GM12878 (cell line): ENCODE measurements around the gene PAX9. TPM values are rescaled to one million over a fixed set of nuclear protein-coding genes. Genes with fewer than 3 reads are reported as not detected.

Source experiments
- ATAC-seq: fragments of 200-7000 bp; cut with Tn5 transposase; 3 replicates; pipeline ENCODE4 v1.9.1; 2020; ENCODE audit warnings: mild to moderate bottlenecking, moderate library complexity
- BruUV-seq: library from RNA; stranded (reverse); fragments of 400-500 nt; replicated peaks from 2 replicates; lab custom pipeline; 2021; lab: Mats Ljungman, UMichigan
- CTCF ChIA-PET: fragments of 300-600 bp; sonication (Branson Sonifier 250); formaldehyde crosslinking; extraction: SDS; loops from one replicate; lab custom pipeline; 2021; ENCODE audit warnings: inconsistent platforms; lab: Yijun Ruan, JAX
- POLR2A ChIA-PET: fragments of 350-600 bp; formaldehyde crosslinking; extraction: SDS; loops from one replicate; lab custom pipeline; 2021; ENCODE audit warnings: inconsistent platforms; lab: Charles Lee
- RAD21 ChIA-PET: fragments of 300-600 bp; sonication (Branson Sonifier 250); formaldehyde crosslinking; loops from one replicate; lab custom pipeline; 2023; ENCODE audit warnings: antibody characterized with exemption; ENCODE audit not compliant: unreplicated experiment; lab: Charles Lee
- SMC1A ChIA-PET: fragments of 300-600 bp; sonication (Branson Sonifier 250); formaldehyde crosslinking; loops from one replicate; lab custom pipeline; 2023; ENCODE audit not compliant: unreplicated experiment, uncharacterized antibody; lab: Charles Lee
- DNase-seq: peaks from one replicate; pipeline ENCODE4 v3.0.0-alpha.2; 2011; ENCODE audit warnings: low read depth, low spot score
- FAIRE-seq: peaks from 3 replicates; lab custom pipeline; 2011; peaks lifted over from hg19 to GRCh38; lab: Jason Lieb, UNC
- H2AFZ ChIP-seq: 2 replicates; pipeline ENCODE4 v1.6.0; 2011; ENCODE audit warnings: low read depth, low read length, control low read depth; ENCODE audit not compliant: control insufficient read depth
- H3K27ac ChIP-seq: 2 replicates; pipeline ENCODE4 v1.5.1; 2011; ENCODE audit warnings: control low read depth; ENCODE audit not compliant: control insufficient read depth, insufficient read depth
- H3K27me3 ChIP-seq, 2 experiments: replicated peaks in 1 of 2; 2 replicates each; pipeline versions ENCODE4 v1.6.0 to v1.6.1; 2011; ENCODE audit warnings: low read length in 1 of 2; ENCODE audit not compliant: control insufficient read depth in 2 of 2, insufficient read depth in 2 of 2
- H3K36me3 ChIP-seq, 2 experiments: 2 replicates each; pipeline ENCODE4 v1.5.1; 2011; ENCODE audit warnings: low read length in 1 of 2; ENCODE audit not compliant: control insufficient read depth in 2 of 2, insufficient read depth in 2 of 2
- H3K4me1 ChIP-seq: 2 replicates; pipeline ENCODE4 v1.6.1; 2011; ENCODE audit warnings: mild to moderate bottlenecking, low read length, moderate library complexity, mixed read lengths; ENCODE audit not compliant: control insufficient read depth, insufficient read depth
- H3K4me2 ChIP-seq: 2 replicates; pipeline ENCODE4 v1.6.0; 2011; ENCODE audit warnings: control low read depth; ENCODE audit not compliant: control insufficient read depth, insufficient read depth
- H3K4me3 ChIP-seq: fragments of 200-600 bp; sonication (generic); 2 replicates; pipeline ENCODE4 v1.5.1; 2016
- H3K79me2 ChIP-seq: 2 replicates; pipeline ENCODE4 v1.6.0; 2011; ENCODE audit warnings: low read length; ENCODE audit not compliant: control insufficient read depth, insufficient read depth
- H3K9ac ChIP-seq: 2 replicates; pipeline ENCODE4 v1.8.0; 2011; ENCODE audit warnings: low read length, control low read depth, mixed read lengths; ENCODE audit not compliant: control insufficient read depth, insufficient read depth
- H3K9me3 ChIP-seq: replicated peaks from 3 replicates; pipeline ENCODE4 v1.5.1; 2011; ENCODE audit warnings: mild to moderate bottlenecking, low read length; ENCODE audit not compliant: control insufficient read depth, insufficient read depth
- H4K20me1 ChIP-seq: 2 replicates; pipeline ENCODE4 v1.6.0; 2011; ENCODE audit not compliant: control insufficient read depth, insufficient read depth
- BHLHE40 ChIP-seq, 2 experiments: fragments of 450-650 bp in 1 of 2; IDR thresholded peaks; 2 replicates each; pipeline ENCODE4 v1.6.1; 2011 to 2017; ENCODE audit warnings: low read depth in 2 of 2, borderline replicate concordance in 1 of 2, improper control_type of control experiment in 1 of 2, low read length in 1 of 2, mild to moderate bottlenecking in 1 of 2
- BMI1 ChIP-seq: fragments of 450-650 bp; IDR thresholded peaks from 2 replicates; pipeline ENCODE4 v1.6.1; 2016; ENCODE audit warnings: mild to moderate bottlenecking, moderate library complexity, borderline replicate concordance
- EGR1 ChIP-seq, 2 experiments: IDR thresholded peaks; 1 replicate in 1 of 2; 2 replicates in 1 of 2; pipeline ENCODE4 v1.6.1; 2011 to 2012; ENCODE audit warnings: low read depth in 2 of 2, low read length in 2 of 2, borderline replicate concordance in 1 of 2, mild to moderate bottlenecking in 1 of 2, moderate library complexity in 1 of 2
- FOXK2 ChIP-seq: fragments of 450-650 bp; IDR thresholded peaks from 2 replicates; pipeline ENCODE4 v1.6.1; 2017; ENCODE audit warnings: mild to moderate bottlenecking, moderate library complexity
- IKZF1 ChIP-seq: fragments of 450-650 bp; conservative IDR thresholded peaks from 2 replicates; pipeline ENCODE4 v1.6.1; 2017; ENCODE audit warnings: antibody characterized with exemption, mild to moderate bottlenecking
- MXI1 ChIP-seq: fragments of 150-350 bp; IDR thresholded peaks from 2 replicates; pipeline ENCODE4 v1.6.1; 2011; ENCODE audit warnings: low read depth, mild to moderate bottlenecking, inconsistent platforms, low read length, improper control_type of control experiment
- POLR2A ChIP-seq: IDR thresholded peaks from 2 replicates; pipeline ENCODE4 v1.6.1; 2011; ENCODE audit warnings: low read depth, mild to moderate bottlenecking, low read length
- RBBP5 ChIP-seq: fragments of 200-600 bp; sonication (generic); conservative IDR thresholded peaks from 2 replicates; pipeline ENCODE4 v1.6.1; 2016
- SMAD5 ChIP-seq: IDR thresholded peaks from 2 replicates; pipeline ENCODE4 v1.6.1; 2016; ENCODE audit warnings: antibody characterized with exemption, low read depth
- SP1 ChIP-seq: IDR thresholded peaks from one replicate; pipeline ENCODE4 v1.6.1; 2011; ENCODE audit warnings: low read depth, low read length
- ZBED1 ChIP-seq: IDR thresholded peaks from 2 replicates; pipeline ENCODE4 v1.6.1; 2016; ENCODE audit warnings: borderline replicate concordance
- ZBTB11 ChIP-seq: fragments of 450-650 bp; formaldehyde crosslinking; IDR thresholded peaks from 2 replicates; pipeline ENCODE4 v1.5.0; 2022; ENCODE audit warnings: mild to moderate bottlenecking, missing genetic modification characterization
- ZNF274 ChIP-seq: IDR thresholded peaks from one replicate; pipeline ENCODE4 v1.8.0; 2011; ENCODE audit not compliant: insufficient read length, insufficient read depth
- WGBS: methylation state at CpG from one replicate; pipeline ENCODE4 v1.1.6; 2016; ENCODE audit warnings: low lambda C conversion rate; ENCODE audit not compliant: insufficient replicate concordance, insufficient coverage; ENCODE audit errors: missing lambda C conversion rate; 5-methylcytosine and 5-hydroxymethylcytosine counted together
- in situ Hi-C: fragments of 300-500 bp; cut with MboI; formaldehyde crosslinking; loops from 9 replicates; pipeline ENCODE4 v1.14.3; 2018; ENCODE audit warnings: mixed read lengths
- intact Hi-C: fragments of 100-400 bp; cut with micrococcal nuclease; formaldehyde crosslinking; loops from one replicate; pipeline ENCODE4 v1.14.2; 2022; ENCODE audit not compliant: unreplicated experiment
- polyA plus RNA-seq, 11 experiments: library from polyadenylated mRNA; depleted of rRNA in 4 of 11; unstranded in 6 of 11; stranded (reverse) in 5 of 11; fragments of >200 nt; fragmentation: Nextera tagmentation in 4 of 11; fragmentation: Illumina TruSeq in 1 of 11; extraction: Ambion mirVana in 4 of 11; extraction: Trizol in 1 of 11; gene quantifications; 1 replicate in 1 of 11; 2 replicates in 10 of 11; pipeline versions ENCODE4 v1.2.1 to v1.2.3, GENCODE V29; 2011 to 2016; ENCODE audit warnings: inconsistent platforms in 2 of 11, missing spikeins in 2 of 11, low read depth in 1 of 11
- total RNA-seq, 4 experiments: library from RNA; depleted of rRNA in 3 of 4; stranded (reverse); fragments of >200 nt in 3 of 4; fragmentation: Illumina TruSeq in 1 of 4; extraction: Trizol in 1 of 4; gene quantifications; 2 replicates each; pipeline versions ENCODE4 v1.2.1 to v1.2.3, GENCODE V29; 2013 to 2021
- TF ChIP-seq, protein P1 (sequence below): fragments of 450-650 bp; IDR thresholded peaks from 2 replicates; pipeline ENCODE4 v1.6.1; 2017; ENCODE audit warnings: mild to moderate bottlenecking, moderate library complexity

Gene PAX9
- total and polyA plus RNA-seq, 10 of the 15 experiments (the other 5 are each of a cell fraction or from before 2014, with no cell fraction given): 0.03 to 8.2 (median 0.09) TPM; not detected in 3

GRCh38 chr14:36654794-36655381 lies 6.8 kb upstream of the PAX9 start (continued):
- TF ChIP-seq BMI1 (no peak), ZBTB11 (CRISPR knock-in tag) (no peak)

- no peak overlapping the region for H3K27ac ChIP-seq
- WGBS: 58% methylated on average over 11 of the region's 11 CpGs
- DNase-seq (no peak), ATAC-seq (no peak), FAIRE-seq (no peak)
- no peaks in the 10 kb centered on the region for H3K79me2 ChIP-seq
- H3K4me1 ChIP-seq: no peaks in the 10 kb centered on the region
- ChIA-PET SMC1A (interaction anchor here (0.6 to 2.2 kb wide), 3 partner anchors 91 to 1370 kb away, joined by 3 to 9 read pairs (median 5); no protein-coding TSS in a partner anchor), POLR2A (no interaction called here), RAD21 (interaction anchor here (1.9 to 2.4 kb wide), 2 partner anchors 92 to 286 kb away, joined by 6 to 13 read pairs; no protein-coding TSS in a partner anchor), CTCF (interaction anchor here (0.7 to 2.3 kb wide), 9 partner anchors 21 to 286 kb away, joined by 3 to 10 read pairs (median 3); no protein-coding TSS in a partner anchor)
- no peak overlapping the region for H3K4me3 ChIP-seq
- in situ Hi-C loops (loop anchor here (10.0 kb wide), 2 partner anchors 279 to 489 kb away; no protein-coding TSS in a partner anchor), intact Hi-C loops (no loop called here)
- H2AFZ ChIP-seq: no peak overlapping the region
- TF ChIP-seq RBBP5 (no peak), ZNF274 (no peak), ZBED1 (no peak), FOXK2 (no peak), IKZF1 (no peak), MXI1 (no peak), BHLHE40 (IDR thresholded peaks at IDR 0.05; ENCODE audit: borderline replicate concordance in 1 of 2, low read depth in 2 of 2, low read length in 1 of 2) (no peak), POLR2A (no peak), EGR1 (IDR thresholded peaks at IDR 0.05; ENCODE audit: borderline replicate concordance in 1 of 2, low read depth in 2 of 2, low read length in 2 of 2) (no peak), SP1 (no peak), SMAD5 (no peak)
- TF ChIP-seq, protein P1, sequence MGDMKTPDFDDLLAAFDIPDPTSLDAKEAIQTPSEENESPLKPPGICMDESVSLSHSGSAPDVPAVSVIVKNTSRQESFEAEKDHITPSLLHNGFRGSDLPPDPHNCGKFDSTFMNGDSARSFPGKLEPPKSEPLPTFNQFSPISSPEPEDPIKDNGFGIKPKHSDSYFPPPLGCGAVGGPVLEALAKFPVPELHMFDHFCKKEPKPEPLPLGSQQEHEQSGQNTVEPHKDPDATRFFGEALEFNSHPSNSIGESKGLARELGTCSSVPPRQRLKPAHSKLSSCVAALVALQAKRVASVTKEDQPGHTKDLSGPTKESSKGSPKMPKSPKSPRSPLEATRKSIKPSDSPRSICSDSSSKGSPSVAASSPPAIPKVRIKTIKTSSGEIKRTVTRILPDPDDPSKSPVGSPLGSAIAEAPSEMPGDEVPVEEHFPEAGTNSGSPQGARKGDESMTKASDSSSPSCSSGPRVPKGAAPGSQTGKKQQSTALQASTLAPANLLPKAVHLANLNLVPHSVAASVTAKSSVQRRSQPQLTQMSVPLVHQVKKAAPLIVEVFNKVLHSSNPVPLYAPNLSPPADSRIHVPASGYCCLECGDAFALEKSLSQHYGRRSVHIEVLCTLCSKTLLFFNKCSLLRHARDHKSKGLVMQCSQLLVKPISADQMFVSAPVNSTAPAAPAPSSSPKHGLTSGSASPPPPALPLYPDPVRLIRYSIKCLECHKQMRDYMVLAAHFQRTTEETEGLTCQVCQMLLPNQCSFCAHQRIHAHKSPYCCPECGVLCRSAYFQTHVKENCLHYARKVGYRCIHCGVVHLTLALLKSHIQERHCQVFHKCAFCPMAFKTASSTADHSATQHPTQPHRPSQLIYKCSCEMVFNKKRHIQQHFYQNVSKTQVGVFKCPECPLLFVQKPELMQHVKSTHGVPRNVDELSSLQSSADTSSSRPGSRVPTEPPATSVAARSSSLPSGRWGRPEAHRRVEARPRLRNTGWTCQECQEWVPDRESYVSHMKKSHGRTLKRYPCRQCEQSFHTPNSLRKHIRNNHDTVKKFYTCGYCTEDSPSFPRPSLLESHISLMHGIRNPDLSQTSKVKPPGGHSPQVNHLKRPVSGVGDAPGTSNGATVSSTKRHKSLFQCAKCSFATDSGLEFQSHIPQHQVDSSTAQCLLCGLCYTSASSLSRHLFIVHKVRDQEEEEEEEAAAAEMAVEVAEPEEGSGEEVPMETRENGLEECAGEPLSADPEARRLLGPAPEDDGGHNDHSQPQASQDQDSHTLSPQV: no peak
- no peaks in the 10 kb centered on the region for H3K36me3 ChIP-seq
- H3K9me3 ChIP-seq: no peaks in the 10 kb centered on the region; the same call in 2 of the 3 replicates
- no TSS peak for BruUV-seq
- H3K9ac ChIP-seq: no peak overlapping the region
- H3K27me3 ChIP-seq: peaks cover 3 to 13% of the 10 kb centered on the region in 2 experiments; a peak in 3 of 4 replicates
- no peaks in the 10 kb centered on the region for H4K20me1 ChIP-seq
- no peak overlapping the region for H3K4me2 ChIP-seq
These were observed 6.1 kb upstream of the PAX9 start for GRCh38 chr14:36655571-36655962.
